Measurements from ENCODE around the gene PLA2G12B.
"Not testable (repeated sequence)": the region's sequence is repeated elsewhere in the genome, so short reads cannot be mapped to it uniquely, and the experiment has no call there.

The PLA2G12B gene

DNA sequence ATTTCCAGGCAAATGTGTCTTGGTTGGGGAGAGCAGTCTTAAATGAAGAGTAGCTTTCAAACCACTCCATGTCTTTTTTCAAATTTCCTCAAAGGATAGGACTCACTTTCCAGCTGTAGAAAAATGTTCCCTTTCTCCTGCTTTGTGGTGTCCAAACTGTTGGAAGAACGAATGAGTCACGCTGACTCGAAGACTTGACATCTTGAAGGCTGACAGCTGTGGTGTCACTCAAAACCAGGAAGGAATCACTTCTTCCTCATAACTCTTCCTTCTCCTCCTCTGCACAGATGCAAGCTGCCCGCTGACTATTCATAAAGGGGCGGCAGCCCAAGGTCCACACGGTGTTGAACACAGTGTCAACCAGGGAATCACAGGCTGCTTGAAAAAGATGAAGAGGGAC lies 19.2 kb downstream of the PLA2G12B start:
- peak; percentile 29 for DNase-seq (ENCODE audit: low read depth)

DNA sequence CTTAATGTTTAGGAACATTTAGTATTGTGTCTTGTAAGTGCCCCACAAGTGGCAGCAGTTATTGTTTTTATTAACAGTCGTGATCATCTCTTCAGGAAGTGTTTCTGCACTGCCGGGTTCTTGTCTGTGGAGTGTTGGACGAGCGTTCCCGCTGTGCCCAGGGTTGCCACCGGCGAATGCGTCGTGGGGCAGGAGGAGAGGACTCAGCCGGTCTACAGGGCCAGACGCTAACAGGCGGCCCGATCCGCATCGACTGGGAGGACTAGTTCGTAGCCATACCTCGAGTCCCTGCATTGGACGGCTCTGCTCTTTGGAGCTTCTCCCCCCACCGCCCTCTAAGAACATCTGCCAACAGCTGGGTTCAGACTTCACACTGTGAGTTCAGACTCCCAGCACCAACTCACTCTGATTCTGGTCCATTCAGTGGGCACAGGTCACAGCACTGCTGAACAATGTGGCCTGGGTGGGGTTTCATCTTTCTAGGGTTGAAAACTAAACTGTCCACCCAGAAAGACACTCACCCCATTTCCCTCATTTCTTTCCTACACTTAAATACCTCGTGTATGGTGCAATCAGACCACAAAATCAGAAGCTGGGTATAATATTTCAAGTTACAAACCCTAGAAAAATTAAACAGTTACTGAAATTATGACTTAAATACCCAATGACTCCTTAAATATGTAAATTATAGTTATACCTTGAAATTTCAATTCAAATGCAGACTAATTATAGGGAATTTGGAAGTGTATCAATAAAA lies 22.2 kb downstream of the PLA2G12B start:
- no peak for DNase-seq (ENCODE audit: low read depth)

DNA sequence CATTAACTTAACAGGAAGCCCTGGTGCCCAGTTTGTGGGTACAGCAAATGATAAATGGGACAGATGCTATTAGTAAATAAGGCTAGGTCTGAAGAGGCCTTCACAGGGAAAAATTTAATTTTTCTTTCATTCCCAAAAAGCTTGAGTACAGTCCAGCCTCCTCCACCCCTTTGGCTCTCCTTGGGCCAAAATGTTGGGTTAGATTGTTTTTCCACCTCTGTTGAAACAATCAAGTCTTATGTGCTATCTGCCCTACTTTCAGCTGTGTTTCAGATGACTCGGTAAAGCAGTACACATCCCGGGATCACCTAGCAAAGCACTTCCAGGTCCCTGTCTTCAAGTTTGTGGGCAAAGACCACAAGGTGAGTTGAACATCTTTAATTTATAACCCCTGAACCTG lies 24.3 kb downstream of the PLA2G12B start:
- DNase-seq (ENCODE audit: low read depth) = no peak

DNA sequence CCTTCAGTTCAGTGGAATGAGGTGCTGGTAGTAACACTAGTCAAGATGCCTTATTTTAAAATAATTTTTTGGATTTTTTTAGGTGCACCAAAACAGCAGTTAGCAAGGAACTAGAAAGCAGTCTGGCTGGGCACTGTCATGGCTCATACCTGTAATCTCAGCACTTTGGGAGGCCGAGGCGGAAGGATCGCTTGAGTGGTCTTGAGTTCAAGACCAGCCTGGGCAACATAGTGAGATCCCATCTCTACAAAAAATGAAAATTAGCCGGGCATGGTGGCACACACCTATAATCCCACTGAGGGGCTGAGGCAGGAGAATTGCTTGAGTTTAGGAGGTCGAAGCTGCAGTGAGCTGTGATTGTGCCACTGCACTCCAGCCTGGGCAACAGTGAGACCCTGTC lies 25.8 kb downstream of the PLA2G12B start:
- DNase-seq (ENCODE audit: low read depth) = no peak

DNA sequence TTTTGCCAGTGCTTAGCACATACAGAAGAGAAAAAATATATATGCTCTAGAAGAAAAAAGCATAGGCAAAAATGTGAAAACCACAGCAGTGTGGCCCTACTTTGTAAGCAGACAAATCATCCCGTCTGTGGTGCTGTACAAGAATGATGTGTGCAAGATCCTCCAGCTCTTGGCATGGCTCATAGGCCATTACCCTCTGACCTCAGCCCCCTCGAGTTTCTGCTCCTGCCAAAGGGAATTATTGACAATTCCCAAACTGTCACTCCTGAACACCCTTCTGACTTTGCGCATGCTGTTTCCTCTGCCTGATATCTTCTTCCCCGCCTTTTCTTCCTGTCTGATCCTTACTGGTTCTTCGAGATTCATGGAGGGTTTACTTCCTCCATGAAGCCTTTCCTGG lies 27.1 kb downstream of the PLA2G12B start:
- no peak for DNase-seq (ENCODE audit: low read depth)

DNA sequence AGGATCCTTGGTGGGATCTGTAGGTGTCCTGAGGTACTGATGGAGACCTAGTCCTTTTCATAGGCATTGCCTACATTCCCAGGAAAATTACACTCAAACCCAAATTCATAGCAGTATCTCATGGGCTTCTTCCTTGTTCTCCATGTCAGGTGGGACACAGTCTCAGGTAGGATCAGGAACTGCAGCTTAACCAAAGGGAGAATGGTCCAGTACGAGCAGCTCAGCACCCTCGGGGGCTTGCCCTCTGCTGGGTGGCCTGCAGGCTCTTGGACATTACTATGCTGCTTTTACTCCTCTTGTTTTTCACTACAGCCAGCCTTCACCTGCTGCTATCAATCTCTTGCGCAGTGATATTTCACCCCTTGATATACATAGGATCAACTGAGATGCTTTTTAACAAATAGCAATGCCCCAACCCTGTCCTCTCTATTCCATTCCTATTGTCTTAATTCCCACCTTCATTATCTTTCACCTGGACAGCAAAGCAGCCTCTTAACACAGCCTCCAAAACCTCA lies 28.6 kb downstream of the PLA2G12B start:
- no peak for DNase-seq (ENCODE audit: low read depth)

DNA sequence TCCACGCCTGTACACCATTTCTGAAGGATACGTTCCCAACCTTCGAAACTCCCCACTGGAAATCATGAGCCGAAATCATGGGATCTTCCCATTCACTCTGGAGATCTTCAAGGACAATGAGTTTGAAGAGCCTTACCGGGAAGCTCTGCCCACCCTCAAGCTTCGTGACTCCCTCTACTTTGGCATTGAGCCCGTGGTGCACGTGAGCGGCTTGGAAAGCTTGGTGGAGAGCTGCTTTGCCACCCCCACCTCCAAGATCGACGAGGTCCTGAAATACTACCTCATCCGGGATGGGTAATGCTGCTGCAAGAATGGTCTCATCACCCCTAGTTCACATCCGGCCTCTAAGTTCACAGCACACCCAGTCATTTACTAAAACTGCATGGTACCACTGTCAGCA lies 30.3 kb downstream of the PLA2G12B start:
- DNase-seq (ENCODE audit: low read depth) = no peak

DNA sequence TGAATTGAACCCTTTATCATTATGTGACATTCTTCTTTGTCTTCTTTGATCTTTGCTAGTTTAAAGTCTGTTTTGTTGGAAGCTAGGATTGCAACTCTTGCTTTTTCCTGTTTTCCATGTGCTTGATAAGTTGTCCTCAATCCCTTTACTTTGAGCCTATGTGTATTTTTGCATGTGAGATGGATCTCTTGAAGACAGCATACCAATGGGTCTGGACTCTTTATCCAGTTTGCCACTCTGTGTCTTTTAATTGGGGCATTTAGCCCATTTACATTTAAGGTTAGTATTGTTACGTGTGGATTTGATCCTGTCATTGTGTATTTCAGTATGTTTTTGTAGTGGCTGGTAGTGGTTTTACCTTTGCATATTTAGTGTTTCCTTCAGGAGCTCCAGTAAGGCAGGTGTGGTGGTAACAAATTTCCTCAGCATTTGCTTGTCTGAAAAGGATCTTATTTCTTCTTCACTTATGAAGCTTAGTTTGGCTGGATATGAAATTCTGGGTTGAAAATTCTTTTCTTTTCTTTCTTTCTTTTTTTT lies 33.4 kb downstream of the PLA2G12B start:
- DNase-seq (ENCODE audit: low read depth) = not testable (repeated sequence)

DNA sequence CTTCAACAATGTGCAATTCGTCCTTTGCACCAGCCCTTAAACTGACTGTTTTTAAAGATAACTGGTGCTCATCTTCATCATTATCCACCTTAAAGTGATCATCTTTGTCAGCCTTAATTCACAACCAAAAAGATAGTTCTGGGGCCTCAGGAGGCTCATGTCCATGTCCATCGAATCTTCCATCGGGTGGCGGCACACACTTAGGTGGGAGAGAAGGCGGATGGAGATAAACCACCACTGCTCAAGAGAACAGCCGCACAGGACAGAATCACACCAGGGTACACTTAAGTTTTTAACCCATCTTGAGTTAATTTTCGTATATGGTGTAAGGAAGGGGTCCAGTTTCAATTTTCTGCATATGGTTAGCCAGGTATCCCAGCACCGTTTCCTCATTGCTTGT lies 36.3 kb downstream of the PLA2G12B start:
- no peak for DNase-seq (ENCODE audit: low read depth)

DNA sequence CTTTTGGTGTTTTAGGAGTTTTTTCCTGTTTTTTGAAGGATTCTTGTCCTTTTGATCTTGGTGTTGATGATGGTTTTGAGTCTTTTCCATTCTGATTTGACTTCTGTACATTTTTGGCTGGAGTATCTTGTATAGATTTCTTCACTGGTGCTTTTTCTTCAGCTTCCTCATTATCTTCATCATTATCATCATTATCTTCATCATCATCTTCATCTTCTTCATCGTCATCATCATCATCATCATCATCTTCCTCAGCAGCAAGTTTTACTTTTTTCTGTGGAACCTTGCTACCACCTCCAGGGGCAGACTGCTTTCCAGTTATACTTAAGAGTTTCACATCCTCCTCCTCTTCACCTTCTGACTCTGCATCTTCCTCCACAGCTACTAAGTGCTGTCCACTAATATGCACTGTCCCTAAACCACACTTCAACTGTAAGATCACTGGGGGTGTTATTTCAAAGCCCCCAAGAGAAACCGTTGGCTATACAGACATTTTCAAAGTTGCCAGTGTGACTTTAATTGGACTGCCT lies 36.7 kb downstream of the PLA2G12B start:
- DNase-seq (ENCODE audit: low read depth) = not testable (repeated sequence)

DNA sequence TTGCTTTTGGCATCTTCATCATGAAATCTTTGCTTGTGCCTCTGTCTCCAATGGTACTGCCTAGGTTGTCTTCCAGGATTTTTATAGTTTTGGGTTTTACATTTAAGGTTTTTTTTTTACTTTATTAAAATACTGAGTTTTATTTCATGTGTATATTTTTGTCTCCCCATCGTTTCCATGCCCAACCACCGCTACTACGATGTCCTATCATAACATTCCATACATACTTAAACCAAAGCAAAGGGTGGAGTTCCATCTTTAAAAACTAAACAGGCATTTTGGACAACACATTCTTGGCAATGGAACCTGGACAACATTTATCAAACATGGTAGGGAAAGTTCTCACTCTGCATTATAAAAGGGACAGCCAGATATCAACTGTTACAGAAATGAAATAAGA lies 37.4 kb downstream of the PLA2G12B start:
- peak; percentile 53 for DNase-seq (ENCODE audit: low read depth)

DNA sequence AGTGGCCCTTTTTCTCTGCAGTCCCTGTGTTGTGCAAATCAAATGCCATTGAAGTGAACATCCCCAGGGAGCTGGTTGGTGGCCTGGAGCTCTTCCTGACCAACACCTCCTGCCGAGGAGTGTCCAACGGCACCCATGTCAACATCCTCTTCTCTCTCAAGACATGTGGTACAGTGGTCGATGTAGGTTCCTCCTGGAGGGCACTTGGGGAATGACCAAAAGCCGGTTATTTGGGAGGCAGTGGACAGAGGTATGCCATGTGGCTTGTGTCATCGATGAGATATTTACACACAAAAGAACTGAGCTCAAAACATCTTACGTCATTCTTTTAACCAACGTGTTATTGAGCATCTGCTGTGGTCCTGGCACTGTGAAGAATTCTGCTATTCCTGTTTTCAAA lies 41.3 kb downstream of the PLA2G12B start:
- DNase-seq (ENCODE audit: low read depth) = peak; percentile 8

DNA sequence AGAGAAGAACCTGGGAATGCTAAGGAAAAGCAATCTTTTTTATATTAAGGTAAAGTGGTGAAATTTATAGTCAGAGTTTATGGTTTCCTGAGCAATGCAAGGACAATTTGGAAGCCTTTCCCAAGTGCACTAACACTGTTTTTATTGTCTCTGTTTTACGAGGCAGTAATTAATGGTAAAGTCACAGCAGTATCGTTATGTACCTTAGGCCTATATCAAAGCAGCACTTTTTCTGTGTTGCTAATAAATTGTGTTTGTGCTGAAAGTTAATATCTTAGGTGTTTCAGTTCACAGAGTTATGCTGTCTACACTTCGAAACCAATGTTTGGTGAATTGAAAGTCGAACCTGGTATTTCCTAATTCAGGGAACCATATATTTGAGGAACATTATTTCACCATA lies 41.9 kb downstream of the PLA2G12B start:
- no peak for DNase-seq (ENCODE audit: low read depth)

DNA sequence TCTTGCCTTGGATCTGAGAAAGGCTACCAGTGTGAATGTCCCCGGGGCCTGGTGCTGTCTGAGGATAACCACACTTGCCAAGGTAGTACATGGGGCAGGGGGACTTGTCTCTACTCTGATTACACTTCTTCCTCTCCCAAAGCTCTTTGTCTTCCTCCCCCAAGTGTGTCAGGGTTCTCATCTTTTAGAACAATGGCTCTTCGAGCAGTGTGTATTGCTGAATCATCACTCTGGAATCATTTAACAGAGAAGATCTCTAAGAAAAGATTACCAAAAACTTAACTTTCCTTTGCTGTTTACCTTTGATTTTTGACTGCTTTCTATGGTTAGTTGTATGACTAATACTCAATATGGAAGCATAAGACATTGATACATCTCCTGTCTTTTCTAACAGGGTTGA lies 42.8 kb downstream of the PLA2G12B start:
- no peak for DNase-seq (ENCODE audit: low read depth)

DNA sequence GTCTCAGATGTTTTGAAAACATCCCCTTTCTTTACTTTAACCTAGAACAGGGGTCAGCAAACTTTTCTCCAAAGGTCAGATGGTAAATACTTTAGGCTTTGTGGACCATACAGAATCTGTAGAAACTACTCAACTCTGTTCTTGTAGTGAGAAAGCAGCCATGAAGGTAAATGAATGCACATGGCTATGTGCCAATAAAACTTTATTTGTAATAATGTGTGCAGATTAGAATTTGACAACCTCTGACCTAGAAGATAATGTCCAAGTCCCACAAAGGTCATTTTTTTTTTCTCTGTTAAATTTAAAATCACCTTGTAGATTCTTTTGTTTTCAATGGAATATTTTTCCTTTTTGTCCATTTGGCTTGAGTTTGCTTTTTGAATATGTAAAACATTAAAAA lies 43.9 kb downstream of the PLA2G12B start:
- DNase-seq (ENCODE audit: low read depth) = no peak

DNA sequence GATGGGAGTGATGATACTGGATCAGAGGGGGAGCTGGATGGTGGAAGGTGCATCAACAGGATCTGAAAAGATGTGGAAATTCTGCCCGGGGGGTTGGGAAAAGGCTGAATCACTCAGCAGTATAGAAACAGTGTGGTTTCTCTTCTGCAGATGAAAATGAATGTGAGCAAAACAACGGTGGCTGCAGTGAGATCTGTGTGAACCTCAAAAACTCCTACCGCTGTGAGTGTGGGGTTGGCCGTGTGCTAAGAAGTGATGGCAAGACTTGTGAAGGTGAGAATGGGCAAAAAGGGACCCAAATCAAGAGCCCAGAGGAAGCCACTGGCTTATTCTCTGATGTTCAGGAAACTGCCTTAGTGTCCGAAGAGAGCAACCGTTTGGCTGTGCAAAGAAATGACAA lies 48.2 kb downstream of the PLA2G12B start:
- no peak for DNase-seq (ENCODE audit: low read depth)

DNA sequence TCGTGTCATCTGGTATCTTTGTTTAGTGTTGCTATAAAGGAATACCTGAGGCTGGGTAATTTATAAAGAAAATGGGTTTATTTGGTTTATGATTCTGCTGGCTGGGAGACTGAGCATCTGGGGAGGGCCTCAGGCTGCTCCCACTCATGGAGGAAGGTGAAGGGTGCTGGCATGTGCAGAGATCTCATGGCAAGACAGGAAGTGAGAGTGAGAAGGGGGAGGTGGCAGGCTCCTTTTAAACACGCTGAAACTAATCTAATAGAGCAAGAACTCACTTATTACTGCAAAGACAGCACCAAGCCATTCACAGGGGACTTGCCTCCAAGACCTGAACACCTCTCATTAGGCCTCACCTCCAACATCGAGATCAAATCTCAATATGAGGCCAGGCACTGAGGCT lies 49.8 kb downstream of the PLA2G12B start:
- DNase-seq (ENCODE audit: low read depth) = no peak

DNA sequence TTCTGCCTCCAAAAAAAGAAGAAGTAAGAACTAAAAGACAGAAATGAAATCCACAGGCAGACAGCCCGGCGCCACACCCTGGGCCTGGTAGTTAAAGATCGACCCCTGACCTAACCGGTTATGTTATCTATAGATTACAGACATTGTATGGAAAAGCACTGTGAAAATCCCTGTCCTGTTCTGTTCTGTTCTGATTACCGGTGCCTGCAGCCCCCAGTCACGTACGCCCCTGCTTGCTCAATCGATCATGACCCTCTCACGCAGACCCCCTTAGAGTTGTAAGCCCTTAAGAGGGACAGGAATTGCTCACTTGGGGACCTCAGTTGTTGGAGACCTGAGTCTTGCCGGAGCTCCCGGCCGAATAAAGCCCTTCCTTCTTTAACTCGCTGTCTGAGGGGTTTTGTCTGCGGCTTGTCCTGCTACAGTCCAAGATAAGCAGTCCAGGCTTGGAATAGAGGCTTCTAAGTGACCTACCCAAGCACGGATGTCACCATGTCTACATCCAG lies 50.6 kb downstream of the PLA2G12B start:
- not testable (repeated sequence) for DNase-seq (ENCODE audit: low read depth)

DNA sequence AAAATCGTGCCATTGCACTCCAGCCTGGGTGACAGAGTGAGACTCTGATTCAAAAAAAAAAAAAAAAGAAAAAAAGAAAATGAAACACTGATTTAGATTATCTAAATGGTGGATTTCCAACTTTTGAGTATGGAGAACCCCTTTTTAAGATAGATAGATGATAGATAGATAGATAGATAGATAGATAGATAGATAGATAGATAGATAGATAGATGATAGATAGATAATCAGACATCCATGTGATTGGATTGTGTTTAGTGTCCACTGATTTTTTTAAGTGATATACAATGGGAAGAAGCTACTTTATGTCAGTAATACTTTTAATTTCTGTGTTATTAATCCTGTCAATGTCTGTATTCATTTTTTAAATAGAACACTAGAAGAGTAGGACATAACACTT lies 55.1 kb downstream of the PLA2G12B start:
- no peak for DNase-seq (ENCODE audit: low read depth)

DNA sequence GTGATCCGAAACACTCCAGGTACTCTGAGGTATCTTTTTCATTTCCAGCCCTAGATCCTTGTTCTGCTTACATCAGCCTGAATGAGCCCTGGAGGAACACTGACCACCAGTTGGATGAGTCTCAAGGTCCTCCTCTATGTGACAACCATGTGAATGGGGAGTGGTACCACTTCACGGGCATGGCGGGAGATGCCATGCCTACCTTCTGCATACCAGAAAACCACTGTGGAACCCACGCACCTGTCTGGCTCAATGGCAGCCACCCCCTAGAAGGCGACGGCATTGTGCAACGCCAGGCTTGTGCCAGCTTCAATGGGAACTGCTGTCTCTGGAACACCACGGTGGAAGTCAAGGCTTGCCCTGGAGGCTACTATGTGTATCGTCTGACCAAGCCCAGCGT lies 56.0 kb downstream of the PLA2G12B start:
- DNase-seq (ENCODE audit: low read depth) = no peak

DNA sequence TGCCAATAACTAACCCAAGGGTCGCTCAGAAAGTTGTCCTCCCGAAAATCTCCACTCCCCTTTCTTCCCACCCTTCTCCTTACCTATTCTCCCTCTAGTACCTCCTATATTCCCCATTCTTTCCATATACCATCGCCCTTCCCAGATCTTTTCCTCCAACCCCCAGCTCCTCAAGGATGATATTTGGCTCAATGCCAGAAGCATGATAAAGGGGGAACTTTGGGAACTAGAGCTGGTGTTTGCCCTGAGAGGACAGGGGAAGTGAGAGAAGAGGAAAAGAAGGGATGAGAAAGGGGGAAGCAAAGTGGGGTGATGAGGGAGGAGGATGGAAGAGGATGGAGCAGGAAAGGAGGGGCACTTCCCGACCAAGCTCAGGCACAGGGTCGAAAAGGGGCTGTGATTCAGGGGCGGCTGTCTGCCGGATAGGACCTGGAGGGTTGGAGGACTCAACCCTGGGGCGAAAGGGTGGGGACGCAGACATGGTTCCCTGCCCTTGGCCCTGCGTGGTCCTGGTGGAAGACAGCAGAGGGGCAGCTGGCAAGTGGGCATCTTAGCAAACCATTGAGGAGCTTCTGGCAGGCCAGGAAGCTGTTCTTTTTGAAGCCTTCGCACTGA lies 59.3 kb downstream of the PLA2G12B start:
- DNase-seq (ENCODE audit: low read depth) = no peak

DNA sequence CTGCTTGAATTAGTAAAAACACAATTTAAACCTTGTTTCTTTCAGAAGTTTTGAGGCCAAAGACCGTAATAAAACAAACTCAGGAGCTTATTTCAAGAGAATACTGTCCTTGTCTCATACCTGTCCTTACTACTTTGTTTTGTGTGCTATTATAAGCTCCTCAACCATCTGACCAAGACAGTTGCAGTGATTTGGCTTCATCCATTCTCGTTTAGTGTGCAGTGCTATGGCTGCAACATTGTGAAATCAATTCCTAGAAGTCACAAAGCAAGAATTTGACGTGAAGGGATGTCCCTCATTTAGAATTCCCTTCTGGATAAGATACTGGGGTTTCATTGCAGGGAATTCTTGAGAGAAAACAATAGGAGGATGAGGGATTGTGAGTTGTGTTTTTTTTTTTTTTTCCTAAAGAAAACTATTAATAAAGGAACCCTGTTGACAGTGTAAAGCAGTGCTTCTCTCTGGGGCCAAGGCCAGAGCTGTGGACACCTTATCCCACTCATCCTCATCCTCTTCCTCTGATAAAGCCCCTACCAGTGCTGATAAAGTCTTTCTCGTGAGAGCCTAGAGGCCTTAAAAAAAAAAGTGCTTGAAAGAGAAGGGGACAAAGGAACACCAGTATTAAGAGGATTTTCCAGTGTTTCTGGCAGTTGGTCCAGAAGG lies 61.3 kb downstream of the PLA2G12B start, which contains the start of gene OIT3:
OIT3 (plus strand) TSS at position 604 of the 663 bp plus-strand sequence. CDS start 60 bp downstream, outside the sequence.
- DNase-seq (ENCODE audit: low read depth) = no peak

All from EH (cell line).